Activated naive CD8-positive, alpha-beta T cell treated with anti-CD3 and anti-CD28 coated beads, Interleukin-2, amount 50 U/mL, for 16 hours (primary cell): ENCODE results near the gene PRM3.

Source experiments
- DNase-seq: peaks from one replicate; pipeline ENCODE4 v3.0.0-alpha.2; 2020; ENCODE audit warnings: low read depth, low spot score

PRM3 gene

GRCh38 chr16:11259655-11260595 is 13.5 kb downstream of the PRM3 start:
- no peak for DNase-seq

DNA sequence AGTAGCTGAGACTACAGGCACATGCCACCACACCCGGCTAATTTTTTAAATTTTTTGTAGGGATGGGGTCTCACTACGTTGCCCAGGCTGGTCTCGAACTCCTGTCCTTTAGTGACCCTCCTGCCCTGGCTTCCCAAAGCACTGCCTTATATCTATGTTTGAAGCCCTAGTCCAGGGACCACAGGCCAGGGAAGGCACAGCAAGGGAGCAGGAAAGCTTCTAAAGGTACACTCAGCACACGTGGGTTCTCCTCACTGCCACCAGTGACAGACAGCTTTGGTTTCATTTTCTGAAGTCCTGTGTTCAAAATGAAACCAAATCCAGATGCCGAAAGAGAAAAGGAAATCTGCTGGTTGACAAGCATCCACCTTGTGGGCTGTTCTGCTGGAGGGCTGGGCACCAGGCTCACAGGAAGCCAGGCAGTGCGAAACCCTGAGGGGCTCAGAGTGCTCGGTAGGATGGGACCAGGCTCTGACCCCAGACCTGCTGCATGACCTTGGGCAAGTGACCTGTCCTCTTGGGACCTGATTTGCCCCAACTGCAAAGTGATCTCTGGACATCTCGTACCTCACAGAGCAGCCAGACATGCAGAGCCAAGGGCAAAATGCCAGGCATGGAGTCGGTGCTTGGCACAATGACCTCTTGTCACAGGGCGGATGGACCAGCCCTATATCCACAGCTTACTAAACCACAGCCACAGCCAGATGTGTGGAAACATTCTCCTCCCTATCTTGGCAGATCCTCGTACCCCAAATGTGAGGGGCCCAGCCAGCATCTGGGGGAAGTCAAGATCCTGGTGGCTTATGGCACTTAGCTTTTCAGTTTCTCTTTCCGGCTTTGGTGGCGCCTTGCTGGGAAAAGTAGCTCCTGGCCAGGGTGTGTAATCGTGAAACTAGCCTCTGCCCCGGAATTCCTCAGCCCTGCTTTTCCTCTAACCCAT is 14.6 kb downstream of the PRM3 start:
- DNase-seq: no peak

- no peak for DNase-seq
These were observed 16.1 kb downstream of the PRM3 start for GRCh38 chr16:11257131-11257938.

GRCh38 chr16:11256661-11257130 is 16.7 kb downstream of the PRM3 start:
- no peak for DNase-seq

DNA sequence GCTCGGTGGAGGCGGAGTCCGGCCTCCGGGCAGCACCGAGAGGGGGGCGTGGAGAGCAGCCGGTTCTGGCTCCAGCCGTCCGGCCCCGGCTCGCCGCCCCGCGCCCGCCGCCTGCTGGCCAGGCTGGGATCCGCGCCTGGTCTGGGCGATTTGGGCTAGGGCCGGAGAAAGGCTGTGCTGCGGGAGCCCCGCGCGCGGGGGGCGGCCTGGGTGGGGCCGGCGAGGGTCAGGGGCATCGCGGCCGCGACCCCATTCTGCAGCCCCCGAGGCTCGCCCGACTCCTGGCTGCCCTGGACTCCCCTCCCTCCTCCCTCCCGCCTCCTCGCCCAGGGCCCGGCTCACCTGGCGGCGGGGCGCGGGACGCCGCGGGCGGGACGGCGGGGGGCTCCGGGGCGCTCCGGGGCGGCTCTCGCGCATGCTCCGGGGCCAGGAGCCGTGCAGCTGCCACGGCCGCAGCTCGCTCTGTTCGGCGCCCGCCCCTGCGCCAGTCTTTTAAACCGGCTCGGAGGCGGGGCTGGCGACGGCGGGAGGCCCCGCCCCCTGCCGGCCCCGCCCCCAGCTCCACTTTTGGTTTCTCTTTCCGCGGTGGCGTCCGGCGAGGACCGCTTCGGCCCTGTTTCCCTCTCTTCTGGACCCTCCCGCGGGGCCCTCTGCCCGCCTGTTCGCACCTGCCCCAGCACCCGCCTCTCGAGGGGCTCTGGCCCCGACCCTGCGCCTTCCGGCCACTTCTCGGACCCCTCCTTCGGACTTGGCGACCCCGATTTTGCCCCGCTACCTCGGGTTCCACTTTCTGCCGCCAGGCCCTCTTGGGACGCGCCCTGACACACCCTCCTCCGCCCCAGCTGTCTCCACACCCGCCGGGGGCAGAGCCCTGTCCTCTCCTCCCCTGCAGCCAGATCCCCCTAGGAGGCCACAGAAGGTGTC is 17.4 kb downstream of the PRM3 start, which contains the start of gene SOCS1:
SOCS1 (minus strand) TSS at position 468 of the 924 bp plus-strand sequence. CDS start 726 bp downstream, outside the sequence.
- DNase-seq: peak; percentile 83

GRCh38 chr16:11254913-11255736 is 18.3 kb downstream of the PRM3 start:
- no peak for DNase-seq

DNA sequence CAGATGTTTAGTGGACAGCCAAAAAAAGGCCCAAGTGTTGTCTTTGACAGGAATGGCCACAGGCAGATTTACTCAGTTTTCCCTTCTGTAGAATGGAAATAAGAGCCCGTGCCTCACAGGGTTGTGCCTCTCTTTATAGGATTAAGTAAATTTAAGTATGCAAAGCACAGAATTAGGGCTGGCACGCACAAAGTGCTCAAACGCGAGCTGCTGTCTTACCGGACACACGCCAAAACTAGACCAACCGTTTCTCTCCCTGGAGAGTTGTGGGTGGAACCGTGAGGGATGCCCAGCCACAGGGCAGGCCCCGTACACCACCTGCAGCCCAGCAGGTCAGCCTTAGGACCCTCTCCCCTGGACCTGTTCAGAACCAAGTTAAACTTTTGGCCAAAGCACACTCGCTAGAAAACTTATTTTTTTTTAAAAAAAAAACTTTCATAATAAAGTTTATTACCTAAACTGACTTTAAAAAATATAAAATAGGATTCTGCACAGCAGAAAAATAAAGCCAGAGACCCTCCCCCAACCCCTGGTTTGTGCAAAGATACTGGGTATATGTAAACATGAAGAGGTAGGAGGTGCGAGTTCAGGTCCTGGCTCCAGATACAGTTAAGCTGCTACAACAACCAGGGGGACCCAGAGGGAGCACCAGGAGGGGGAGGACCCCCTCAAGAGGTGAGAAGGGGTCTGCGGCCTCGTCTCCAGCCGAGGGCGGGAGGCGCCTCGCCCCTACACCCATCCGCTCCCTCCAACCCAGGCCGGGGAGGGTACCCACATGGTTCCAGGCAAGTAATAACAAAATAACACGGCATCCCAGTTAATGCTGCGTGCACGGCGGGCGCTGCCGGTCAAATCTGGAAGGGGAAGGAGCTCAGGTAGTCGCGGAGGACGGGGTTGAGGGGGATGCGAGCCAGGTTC is 19.2 kb downstream of the PRM3 start:
- DNase-seq: no peak

- no peak for DNase-seq
These were observed 20.1 kb downstream of the PRM3 start for GRCh38 chr16:11253009-11253994.

DNA sequence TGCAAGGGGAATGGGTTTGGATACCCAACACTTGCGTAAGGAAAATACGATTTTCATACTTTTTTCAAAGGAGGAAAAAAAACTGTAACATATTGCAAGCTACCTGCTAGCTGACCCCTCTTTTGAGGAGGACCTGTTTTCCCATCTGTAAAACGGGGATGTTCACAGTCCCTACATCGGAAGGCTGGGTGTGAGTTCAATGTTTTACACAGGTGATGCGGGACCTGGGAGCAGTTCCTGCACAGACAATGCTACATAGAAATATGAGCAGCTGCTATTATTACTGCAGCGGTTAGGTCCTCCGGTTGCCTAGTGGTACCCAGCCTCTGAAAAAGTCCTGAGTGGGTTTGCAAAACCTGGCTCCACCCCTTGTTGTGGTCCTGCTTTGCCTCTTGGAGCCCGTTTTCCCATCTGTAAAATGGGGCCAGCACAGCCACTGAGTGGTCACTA is 20.9 kb downstream of the PRM3 start:
- DNase-seq: no peak

DNA sequence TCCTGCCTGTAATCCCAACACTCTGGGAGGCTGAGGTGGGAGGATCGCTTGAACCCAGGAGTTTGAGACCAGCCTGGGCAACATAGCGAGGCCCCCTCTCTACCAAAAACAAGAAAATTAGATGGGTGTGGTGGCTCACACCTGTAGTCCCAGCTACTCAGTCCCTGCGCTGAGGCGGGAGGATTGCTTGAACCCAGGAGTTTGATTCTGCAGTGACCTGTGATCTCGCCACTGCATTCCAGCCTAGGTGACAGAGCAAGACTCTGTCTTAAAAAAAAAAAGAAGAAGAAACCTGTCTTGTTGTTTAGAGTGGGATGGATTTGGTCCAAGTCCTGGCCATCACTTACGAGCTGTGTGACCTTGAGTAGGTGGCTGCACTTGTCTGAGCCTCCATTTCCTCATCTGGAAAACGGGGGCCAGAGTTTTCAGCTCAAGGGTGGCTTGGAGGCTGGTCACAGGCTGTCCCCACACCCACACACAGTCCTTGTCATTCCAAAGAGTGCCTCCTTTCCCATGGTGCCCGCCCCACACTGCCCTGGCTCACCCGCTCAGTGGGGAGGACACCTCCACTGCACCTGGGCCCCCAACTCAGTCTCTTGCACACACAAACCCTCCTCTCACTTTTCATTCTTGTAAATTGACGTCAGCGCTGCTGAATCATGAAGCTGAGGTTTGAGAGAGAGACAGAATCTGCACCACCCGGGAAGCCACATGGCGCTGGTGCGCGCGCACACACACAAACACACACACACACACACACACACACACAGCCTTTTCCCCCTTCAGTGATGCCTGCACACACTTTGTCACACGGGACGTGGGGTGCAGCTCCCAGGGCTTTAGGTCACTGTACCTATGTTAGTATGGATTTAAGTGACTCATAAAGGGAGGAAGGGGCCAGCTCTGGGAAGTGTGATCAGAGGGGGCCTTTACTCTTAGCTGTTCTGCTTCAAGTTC is 21.6 kb downstream of the PRM3 start:
- peak; percentile 70 for DNase-seq

DNA sequence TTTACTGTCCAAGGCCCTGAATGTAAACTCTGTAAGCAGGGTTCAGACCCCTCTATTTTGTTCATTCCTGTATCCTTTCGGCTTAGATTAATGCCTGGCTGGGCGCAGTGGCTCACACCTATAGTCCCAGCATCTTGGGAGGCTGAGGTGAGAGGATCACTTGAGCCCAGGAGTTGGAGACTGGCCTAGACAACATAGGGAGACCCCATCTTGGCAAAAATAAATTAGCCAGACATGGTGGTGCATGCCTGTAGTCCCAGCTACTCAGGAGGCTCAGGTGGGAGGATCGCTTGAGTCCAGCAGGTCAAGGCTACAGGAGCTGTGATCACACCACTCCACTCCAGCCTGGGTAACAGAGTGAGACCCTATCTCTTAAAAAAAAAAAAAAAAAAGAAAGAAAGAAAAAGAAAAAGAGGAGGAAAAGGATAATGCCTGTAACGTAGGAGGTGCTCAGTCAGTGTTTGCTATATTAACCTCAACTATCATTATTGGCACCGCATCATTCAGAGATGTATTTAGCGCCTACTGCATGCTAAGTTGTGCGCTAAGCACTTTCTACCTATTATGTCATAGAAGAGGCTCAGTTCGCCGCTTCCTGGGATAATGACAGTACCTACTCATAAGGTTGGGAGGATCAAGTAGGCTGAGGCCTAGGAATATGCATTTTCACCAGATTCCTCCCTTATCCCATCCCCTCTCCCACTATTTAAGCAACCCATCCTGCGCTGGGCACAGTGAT is 22.5 kb downstream of the PRM3 start:
- DNase-seq: no peak

DNA sequence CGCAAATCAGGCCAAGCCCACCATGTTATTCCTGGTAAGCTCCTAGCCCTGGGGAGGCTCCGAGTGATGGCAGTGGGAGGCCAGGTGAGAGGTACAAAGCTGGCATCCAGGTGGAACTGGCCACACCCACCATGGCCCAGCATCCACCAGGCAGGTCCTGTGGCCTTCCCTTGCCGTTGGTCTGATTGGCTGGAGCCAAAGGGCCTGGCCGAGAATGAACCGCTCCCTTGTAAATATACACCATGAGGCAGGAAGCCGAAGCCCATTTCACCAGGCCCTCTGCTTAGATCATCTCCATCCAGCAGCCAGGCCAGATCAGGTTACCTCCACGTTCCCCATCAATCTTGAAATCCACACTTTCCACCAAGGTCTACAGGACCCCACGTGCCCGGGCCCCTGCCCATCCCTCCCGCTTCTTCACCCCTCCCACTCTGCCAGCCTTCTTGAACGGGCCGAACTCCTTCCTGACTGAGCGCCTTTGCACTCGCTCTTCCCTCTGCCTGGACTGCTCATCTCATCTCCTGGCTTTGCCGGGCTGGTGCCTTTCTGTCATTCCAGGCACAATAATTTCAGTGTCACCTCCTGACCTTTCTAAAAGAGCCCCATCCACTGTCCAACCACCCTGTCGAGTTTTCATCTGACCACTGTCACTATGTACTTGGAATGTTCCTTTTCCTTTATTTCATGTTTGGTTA is 23.2 kb downstream of the PRM3 start:
- no peak for DNase-seq

- no peak for DNase-seq
These were observed 24.0 kb downstream of the PRM3 start for GRCh38 chr16:11249233-11250061.
